H1 (cell line): ENCODE data around the gene TRIM60. TPM values are rescaled to one million over a fixed set of nuclear protein-coding genes. Genes with fewer than 3 reads are reported as not detected.
"Not testable (repeated sequence)": the region's sequence is repeated elsewhere in the genome, so short reads cannot be mapped to it uniquely, and the experiment has no call there.

Experiments
- CTCF ChIA-PET: fragments of 300-600 bp; sonication (Branson Sonifier 250); formaldehyde crosslinking; loops from one replicate; lab custom pipeline; 2021; ENCODE audit not compliant: partially characterized antibody; lab: Charles Lee
- POLR2A ChIA-PET: fragments of 300-600 bp; sonication (Branson Sonifier 250); formaldehyde crosslinking; loops from one replicate; lab custom pipeline; 2021; ENCODE audit warnings: inconsistent platforms; ENCODE audit not compliant: partially characterized antibody; lab: Charles Lee
- DNase-seq, 2 experiments: peaks; one replicate each; pipeline versions ENCODE4 v3.0.0 to v3.0.0-alpha.2; 2010 to 2022; ENCODE audit warnings: low spot score in 2 of 2, low read depth in 1 of 2, mixed read lengths in 1 of 2
- FAIRE-seq: peaks from 2 replicates; lab custom pipeline; 2011; peaks lifted over from hg19 to GRCh38; lab: Jason Lieb, UNC
- H2AFZ ChIP-seq: 2 replicates; pipeline ENCODE4 v1.8.1; 2012; ENCODE audit warnings: low read length, inconsistent platforms
- H2AK5ac ChIP-seq: 2 replicates; pipeline ENCODE4 v1.6.1; 2013; ENCODE audit warnings: low read depth, low read length
- H2BK120ac ChIP-seq: replicated peaks from 2 replicates; pipeline ENCODE3; 2013; ENCODE audit warnings: low read depth, low read length, inconsistent platforms
- H2BK12ac ChIP-seq: 2 replicates; pipeline ENCODE4 v1.6.1; 2013; ENCODE audit warnings: low read depth, low read length
- H2BK15ac ChIP-seq: 2 replicates; pipeline ENCODE4 v1.6.1; 2013; ENCODE audit warnings: low read length
- H2BK20ac ChIP-seq: 2 replicates; pipeline ENCODE4 v1.6.1; 2013; ENCODE audit warnings: low read length
- H2BK5ac ChIP-seq: 2 replicates; pipeline ENCODE4 v1.6.1; 2013; ENCODE audit warnings: low read depth, low read length
- H3K14ac ChIP-seq: 2 replicates; pipeline ENCODE4 v1.6.1; 2013; ENCODE audit warnings: inconsistent platforms; ENCODE audit not compliant: insufficient read length
- H3K18ac ChIP-seq: 2 replicates; pipeline ENCODE4 v1.6.1; 2013; ENCODE audit warnings: low read length; ENCODE audit errors: extremely low read depth
- H3K23ac ChIP-seq: 2 replicates; pipeline ENCODE4 v1.6.1; 2013; ENCODE audit warnings: inconsistent platforms; ENCODE audit not compliant: insufficient read length
- H3K23me2 ChIP-seq: 2 replicates; pipeline ENCODE4 v1.6.1; 2013; ENCODE audit warnings: low read depth, low read length
- H3K27ac ChIP-seq: 2 replicates; pipeline ENCODE4 v1.6.1; 2011; ENCODE audit warnings: low read depth, low read length, inconsistent platforms
- H3K27me3 ChIP-seq, 4 experiments: replicated peaks in 1 of 4; 1 replicate in 1 of 4; 2 replicates in 3 of 4; pipeline versions ENCODE4 v1.6.1 to v1.8.1; 2011 to 2013; ENCODE audit warnings: low read length in 3 of 4, mild to moderate bottlenecking in 3 of 4, inconsistent platforms in 2 of 4, mixed read lengths in 2 of 4, moderate library complexity in 1 of 4; ENCODE audit not compliant: control insufficient read depth in 3 of 4, insufficient read depth in 3 of 4; ENCODE audit errors: extremely low read depth in 1 of 4
- H3K36me3 ChIP-seq, 4 experiments: 2 replicates each; pipeline versions ENCODE4 v1.6.1 to v1.8.1; 2011 to 2013; ENCODE audit warnings: mild to moderate bottlenecking in 4 of 4, low read length in 3 of 4, moderate library complexity in 2 of 4, control low read depth in 1 of 4, inconsistent platforms in 1 of 4; ENCODE audit not compliant: insufficient read depth in 4 of 4, control insufficient read depth in 2 of 4
- H3K4ac ChIP-seq: replicated peaks from 2 replicates; pipeline ENCODE3; 2013; ENCODE audit warnings: low read length, low read depth, mixed read lengths, inconsistent platforms; ENCODE audit not compliant: insufficient read length
- H3K4me1 ChIP-seq, 4 experiments: replicated peaks in 1 of 4; 1 replicate in 1 of 4; 2 replicates in 3 of 4; pipeline versions ENCODE4 v1.6.1 to v1.8.1; 2011 to 2013; ENCODE audit warnings: low read length in 3 of 4, inconsistent platforms in 2 of 4, mixed read lengths in 1 of 4; ENCODE audit not compliant: insufficient read depth in 4 of 4, control insufficient read depth in 3 of 4
- H3K4me2 ChIP-seq, 2 experiments: 2 replicates each; pipeline versions ENCODE4 v1.6.1 to v1.8.1; 2011 to 2013; ENCODE audit warnings: low read depth in 2 of 2, low read length in 2 of 2, control low read depth in 1 of 2, inconsistent platforms in 1 of 2, mild to moderate bottlenecking in 1 of 2; ENCODE audit not compliant: insufficient read depth in 1 of 2
- H3K4me3 ChIP-seq, 4 experiments: fragments of 200-600, 300-600 bp in 1 of 4; sonication (generic), shearing (Covaris generic), sonication (Bioruptor Twin) in 1 of 4; 2 replicates each; pipeline versions ENCODE4 v1.5.1 to v1.8.1; 2011 to 2016; ENCODE audit warnings: low read length in 4 of 4, low read depth in 3 of 4, control low read depth in 2 of 4, inconsistent platforms in 2 of 4, mild to moderate bottlenecking in 2 of 4, mixed read lengths in 1 of 4, moderate library complexity in 1 of 4; ENCODE audit not compliant: insufficient read depth in 2 of 4; ENCODE audit errors: extremely low read depth in 1 of 4
- H3K56ac ChIP-seq: replicated peaks from 2 replicates; pipeline ENCODE3; 2013; ENCODE audit warnings: low read depth, mild to moderate bottlenecking, mixed read lengths, low read length, inconsistent platforms; ENCODE audit not compliant: insufficient read length
- H3K79me1 ChIP-seq: 2 replicates; pipeline ENCODE4 v1.6.1; 2013; ENCODE audit warnings: low read depth, low read length, control low read depth
- H3K79me2 ChIP-seq, 2 experiments: 2 replicates each; pipeline versions ENCODE4 v1.6.1 to v1.8.1; 2012 to 2013; ENCODE audit warnings: low read length in 2 of 2, mild to moderate bottlenecking in 2 of 2, inconsistent platforms in 1 of 2; ENCODE audit not compliant: insufficient read depth in 2 of 2, control insufficient read depth in 1 of 2
- H3K9ac ChIP-seq, 4 experiments: replicated peaks in 1 of 4; 1 replicate in 1 of 4; 2 replicates in 3 of 4; pipeline versions ENCODE4 v1.6.1 to v1.8.1; 2011 to 2013; ENCODE audit warnings: low read depth in 3 of 4, low read length in 3 of 4, control low read depth in 2 of 4, mild to moderate bottlenecking in 2 of 4, moderate library complexity in 2 of 4, inconsistent platforms in 1 of 4; ENCODE audit errors: extremely low read depth in 1 of 4
- H3K9me3 ChIP-seq, 2 experiments: 2 replicates each; pipeline versions ENCODE4 v1.6.1 to v1.8.1; 2012 to 2013; ENCODE audit warnings: mild to moderate bottlenecking in 2 of 2, moderate library complexity in 2 of 2, control low read depth in 1 of 2, inconsistent platforms in 1 of 2, low read depth in 1 of 2, low read length in 1 of 2, mixed read lengths in 1 of 2; ENCODE audit not compliant: insufficient read depth in 2 of 2
- H4K20me1 ChIP-seq, 2 experiments: replicated peaks in 1 of 2; 2 replicates each; pipeline versions ENCODE3 to v1.8.1; 2011 to 2013; ENCODE audit warnings: inconsistent platforms in 2 of 2, low read length in 2 of 2, mild to moderate bottlenecking in 1 of 2; ENCODE audit not compliant: insufficient read depth in 2 of 2, control insufficient read depth in 1 of 2
- H4K5ac ChIP-seq: 2 replicates; pipeline ENCODE4 v1.6.1; 2013; ENCODE audit warnings: low read length, low read depth, mixed read lengths, inconsistent platforms; ENCODE audit not compliant: insufficient read length
- H4K8ac ChIP-seq: 2 replicates; pipeline ENCODE4 v1.8.0; 2013; ENCODE audit warnings: mild to moderate bottlenecking, moderate library complexity, low read length, inconsistent platforms; ENCODE audit not compliant: insufficient read depth; ENCODE audit errors: extremely low read depth
- H4K91ac ChIP-seq: replicated peaks from 2 replicates; pipeline ENCODE3; 2013; ENCODE audit warnings: low read length, mixed read lengths, inconsistent platforms; ENCODE audit not compliant: insufficient read length
- WGBS, 2 experiments: shearing (Covaris generic) in 1 of 2; methylation state at CpG; one replicate each; pipeline versions ENCODE4 v1.1.6 to v1.1.7; 2013 to 2015; ENCODE audit warnings: low lambda C conversion rate in 2 of 2, mixed read lengths in 2 of 2, inconsistent platforms in 1 of 2, low coverage in 1 of 2, missing lambda C conversion rate in 1 of 2; ENCODE audit not compliant: insufficient replicate concordance in 2 of 2, insufficient coverage in 1 of 2, insufficient read length in 1 of 2; ENCODE audit errors: extremely low coverage in 1 of 2, missing lambda C conversion rate in 1 of 2; 5-methylcytosine and 5-hydroxymethylcytosine counted together
- polyA plus RNA-seq, 7 experiments: library from polyadenylated mRNA; depleted of rRNA in 3 of 7; stranded (reverse) in 5 of 7; unstranded in 2 of 7; fragments of >200 nt in 5 of 7; fragments of 200-250 nt in 2 of 7; gene quantifications; 1 replicate in 5 of 7; 2 replicates in 1 of 7; 4 replicates in 1 of 7; pipeline versions ENCODE4 v1.2.1 to v1.2.3, GENCODE V29; 2011 to 2013; ENCODE audit warnings: missing spikeins in 2 of 7, mixed read lengths in 2 of 7
- total RNA-seq: library from RNA; stranded (reverse); fragmentation: NEBNext Ultra II Directional; extraction: Animal tissue kit (Norgen Biotek cat#: 25700); gene quantifications from 2 replicates; pipeline ENCODE4 v1.2.1, GENCODE V29; 2021

The TRIM60 gene
- total and polyA plus RNA-seq, 2 of the 8 experiments (the other 6 are each of a cell fraction or from before 2014, with no cell fraction given), result not detected

DNA sequence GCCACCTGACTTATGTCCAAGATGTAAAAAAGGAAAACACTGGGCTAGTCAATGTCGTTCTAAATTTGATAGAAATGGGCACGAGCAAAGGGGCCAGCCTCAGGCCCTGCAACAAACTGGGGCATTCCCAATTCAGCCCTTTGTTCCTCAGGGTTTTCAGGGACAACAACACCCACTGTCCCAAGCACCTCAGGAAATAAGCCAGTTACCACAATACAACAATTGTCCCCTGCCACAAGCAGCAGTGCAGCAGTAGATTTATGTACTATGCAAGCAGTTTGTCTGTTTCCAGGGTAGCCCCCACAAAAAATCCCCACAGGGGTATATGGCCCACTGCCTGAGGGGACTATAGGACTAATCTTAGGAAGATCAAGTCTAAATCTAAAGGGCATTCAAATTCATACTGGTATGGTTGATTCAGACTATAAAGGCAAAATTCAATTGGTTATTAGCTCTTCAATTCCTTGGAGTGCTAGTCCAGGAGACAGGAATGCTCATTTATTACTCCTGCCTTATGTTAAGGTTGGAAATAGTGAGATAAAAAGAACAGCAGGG is 33.2 kb upstream of the TRIM60 start:
- CTCF ChIA-PET, result interaction anchor here (0.9 to 1.9 kb wide), 9 partner anchors 9 to 269 kb away, joined by 3 to 5 read pairs (median 3); no protein-coding TSS in a partner anchor
- H3K27ac ChIP-seq, H4K8ac ChIP-seq, H2AK5ac ChIP-seq, H3K56ac ChIP-seq, H3K18ac ChIP-seq, FAIRE-seq, POLR2A ChIA-PET, H2BK120ac ChIP-seq, H2BK20ac ChIP-seq, H4K5ac ChIP-seq, H3K9ac ChIP-seq, H3K4ac ChIP-seq, H2BK5ac ChIP-seq, H3K27me3 ChIP-seq, H4K20me1 ChIP-seq, H3K79me2 ChIP-seq, H3K14ac ChIP-seq, H2AFZ ChIP-seq, H3K9me3 ChIP-seq, H3K4me2 ChIP-seq, H3K23ac ChIP-seq, H3K36me3 ChIP-seq, H3K4me3 ChIP-seq, H2BK15ac ChIP-seq, DNase-seq, H2BK12ac ChIP-seq, H4K91ac ChIP-seq, H3K23me2 ChIP-seq, H3K4me1 ChIP-seq, H3K79me1 ChIP-seq: not testable (repeated sequence)
- WGBS, 2 experiments, result 87% methylated on average over 2 of the region's 2 CpGs; no CpG with 5 or more reads in 1 of the 2 experiments

DNA sequence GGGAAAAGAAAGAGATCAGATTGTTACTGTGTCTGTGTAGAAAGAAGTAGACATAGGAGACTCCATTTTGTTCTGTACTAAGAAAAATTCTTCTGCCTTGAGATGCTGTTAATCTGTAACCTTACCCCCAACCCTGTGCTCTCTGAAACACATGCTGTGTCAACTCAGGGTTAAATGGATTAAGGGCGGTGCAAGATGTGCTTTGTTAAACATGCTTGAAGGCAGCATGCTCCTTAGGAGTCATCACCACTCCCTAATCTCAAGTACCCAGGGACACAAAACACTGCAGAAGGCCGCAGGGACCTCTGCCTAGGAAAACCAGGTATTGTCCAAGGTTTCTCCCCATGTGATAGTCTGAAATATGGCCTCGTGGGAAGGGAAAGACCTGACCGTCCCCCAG is 29.8 kb upstream of the TRIM60 start:
- H3K9me3 ChIP-seq, H2AK5ac ChIP-seq, H3K4me2 ChIP-seq, FAIRE-seq, H4K20me1 ChIP-seq, POLR2A ChIA-PET, H2BK12ac ChIP-seq, H4K5ac ChIP-seq, H2BK15ac ChIP-seq, H3K23me2 ChIP-seq, H3K56ac ChIP-seq, H3K14ac ChIP-seq, H2BK20ac ChIP-seq, H3K4ac ChIP-seq, H3K36me3 ChIP-seq, H4K8ac ChIP-seq, H2AFZ ChIP-seq, H3K79me2 ChIP-seq, H4K91ac ChIP-seq, H3K4me3 ChIP-seq, H3K79me1 ChIP-seq, H2BK5ac ChIP-seq, DNase-seq, H3K27ac ChIP-seq, H3K18ac ChIP-seq, H3K9ac ChIP-seq, H2BK120ac ChIP-seq, H3K23ac ChIP-seq, H3K4me1 ChIP-seq, H3K27me3 ChIP-seq: not testable (repeated sequence)
- 73% methylated on average over 2 of the region's 4 CpGs; no CpG with 5 or more reads in 1 of the 2 experiments for WGBS, 2 experiments
- CTCF ChIA-PET, result interaction anchor here (1.0 to 1.4 kb wide), 2 partner anchors 13 to 95 kb away, joined by 3 to 4 read pairs; no protein-coding TSS in a partner anchor
